Measurements from ENCODE around the gene OXCT1. TPM values are rescaled to one million over a fixed set of nuclear protein-coding genes. Genes with fewer than 3 reads are reported as not detected.

Gene OXCT1
- total RNA-seq, 4 donors from 2014 or later, result 19.5 to 335 (median 25.1) TPM

- DNase-seq, result no peak
- Histone ChIP-seq H3K4me1 (no peaks in the 10 kb centered on the region), H3K36me3 (peaks cover 3 to 4% of the 10 kb centered on the region in 2 donors), H3K9me3 (no peaks in the 10 kb centered on the region), H3K27ac (no peak overlapping the region), H3K27me3 (no peaks in the 10 kb centered on the region), H3K4me3 (replicated peaks in 1 of 3) (no peak overlapping the region)
- TF ChIP-seq, protein P1, sequence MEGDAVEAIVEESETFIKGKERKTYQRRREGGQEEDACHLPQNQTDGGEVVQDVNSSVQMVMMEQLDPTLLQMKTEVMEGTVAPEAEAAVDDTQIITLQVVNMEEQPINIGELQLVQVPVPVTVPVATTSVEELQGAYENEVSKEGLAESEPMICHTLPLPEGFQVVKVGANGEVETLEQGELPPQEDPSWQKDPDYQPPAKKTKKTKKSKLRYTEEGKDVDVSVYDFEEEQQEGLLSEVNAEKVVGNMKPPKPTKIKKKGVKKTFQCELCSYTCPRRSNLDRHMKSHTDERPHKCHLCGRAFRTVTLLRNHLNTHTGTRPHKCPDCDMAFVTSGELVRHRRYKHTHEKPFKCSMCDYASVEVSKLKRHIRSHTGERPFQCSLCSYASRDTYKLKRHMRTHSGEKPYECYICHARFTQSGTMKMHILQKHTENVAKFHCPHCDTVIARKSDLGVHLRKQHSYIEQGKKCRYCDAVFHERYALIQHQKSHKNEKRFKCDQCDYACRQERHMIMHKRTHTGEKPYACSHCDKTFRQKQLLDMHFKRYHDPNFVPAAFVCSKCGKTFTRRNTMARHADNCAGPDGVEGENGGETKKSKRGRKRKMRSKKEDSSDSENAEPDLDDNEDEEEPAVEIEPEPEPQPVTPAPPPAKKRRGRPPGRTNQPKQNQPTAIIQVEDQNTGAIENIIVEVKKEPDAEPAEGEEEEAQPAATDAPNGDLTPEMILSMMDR (IDR thresholded peaks at IDR 0.05), result no peak
- TF ChIP-seq POLR2A (IDR thresholded peaks at IDR 0.05), result no peak
- 78 to 80% methylated on average over 3 of the region's 3 CpGs for WGBS, 2 donors
- intact Hi-C loops (cut with DNase I), result no loop called here
Measured at GRCh38 chr5:41844502-41844901, 25.7 kb downstream of the OXCT1 start.

DNA sequence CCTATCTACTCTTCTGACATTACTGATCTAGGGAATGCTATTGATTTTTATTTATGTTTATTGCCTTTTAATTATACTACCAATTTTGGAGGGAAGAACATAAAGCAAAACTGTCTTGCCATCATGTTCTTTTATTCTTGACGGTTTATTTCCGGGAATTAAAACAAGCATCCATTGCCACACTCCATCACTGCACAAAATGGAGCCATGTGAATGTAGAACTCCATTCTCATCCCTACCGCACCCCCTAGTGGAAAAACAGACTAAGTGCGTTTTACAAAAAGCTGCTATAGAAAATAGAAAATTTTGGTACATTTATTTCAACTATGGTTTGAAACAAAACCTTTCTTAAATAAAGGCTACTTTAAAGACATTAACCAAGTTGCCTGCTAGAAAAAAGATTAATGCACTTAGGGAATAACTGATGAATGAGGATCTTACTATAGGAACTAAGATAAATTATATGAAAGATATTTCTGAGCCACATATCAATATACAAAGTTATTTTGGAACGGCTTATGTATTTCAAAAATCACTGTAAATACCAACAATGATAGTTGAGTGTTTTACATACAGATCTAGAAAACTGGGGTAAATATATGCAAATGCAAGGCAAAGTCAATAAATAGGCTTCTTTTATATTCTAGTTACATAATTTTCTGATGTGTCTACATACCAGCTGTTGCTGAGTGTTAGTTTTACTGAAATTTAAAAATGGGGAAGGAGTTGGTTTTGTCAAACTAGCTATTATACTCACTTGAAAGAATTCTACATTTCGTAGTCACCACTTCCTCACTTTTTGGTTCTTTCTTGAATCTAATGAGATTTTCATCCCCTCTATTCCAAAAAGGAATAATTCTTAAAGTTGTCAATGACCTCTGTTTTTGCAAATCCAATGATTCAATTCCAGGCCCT lies 26.5 kb downstream of the OXCT1 start:
- intact Hi-C loops (cut with DNase I), result no loop called here
- Histone ChIP-seq H3K9me3 (no peaks in the 10 kb centered on the region), H3K27me3 (no peaks in the 10 kb centered on the region), H3K36me3 (no peaks in the 10 kb centered on the region), H3K4me1 (no peaks in the 10 kb centered on the region), H3K27ac (no peak overlapping the region), H3K4me3 (replicated peaks in 1 of 3) (no peak overlapping the region)
- WGBS, 2 donors, result 37 to 39% methylated on average over 6 of the region's 6 CpGs
- DNase-seq, result peak; percentile 5 to 18
- TF ChIP-seq, protein P1 (IDR thresholded peaks at IDR 0.05), result peak; percentile 40 to 81 (median 73)
- no peak for TF ChIP-seq POLR2A (IDR thresholded peaks at IDR 0.05)

- Histone ChIP-seq H3K27ac (no peak overlapping the region), H3K9me3 (no peaks in the 10 kb centered on the region), H3K36me3 (no peaks in the 10 kb centered on the region), H3K4me3 (replicated peaks in 1 of 3) (no peak overlapping the region), H3K4me1 (no peaks in the 10 kb centered on the region), H3K27me3 (no peaks in the 10 kb centered on the region)
- DNase-seq, result no peak
- TF ChIP-seq, protein P1 (IDR thresholded peaks at IDR 0.05), result no peak
- no peak for TF ChIP-seq POLR2A (IDR thresholded peaks at IDR 0.05)
- intact Hi-C loops (cut with DNase I), result no loop called here
Measured at GRCh38 chr5:41842777-41843176, 27.4 kb downstream of the OXCT1 start.

- intact Hi-C loops (cut with DNase I), result no loop called here
- H3K27me3 ChIP-seq, result no peaks in the 10 kb centered on the region
Measured at GRCh38 chr5:41841325-41841724, 28.9 kb downstream of the OXCT1 start.

DNA sequence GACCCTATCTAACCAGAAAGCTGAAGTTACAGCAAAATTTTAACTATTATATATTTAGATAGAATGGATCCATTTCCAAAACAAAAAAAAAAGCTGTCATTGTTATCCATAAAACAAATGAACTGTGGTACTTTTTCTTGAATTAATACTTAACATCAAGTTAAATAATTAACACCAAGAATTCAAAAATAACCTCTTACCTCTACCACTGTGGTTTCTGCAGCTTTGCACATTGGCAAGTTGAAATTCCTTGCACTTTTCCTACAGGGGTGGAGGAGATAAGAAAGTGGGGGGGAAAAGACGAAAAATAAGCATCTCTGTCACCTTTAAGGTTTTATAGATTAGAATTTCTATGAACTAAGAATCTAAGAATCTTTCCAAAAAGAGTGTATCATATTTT lies 30.0 kb downstream of the OXCT1 start:
- DNase-seq, result no peak
- Histone ChIP-seq H3K27me3 (no peaks in the 10 kb centered on the region), H3K36me3 (no peaks in the 10 kb centered on the region), H3K4me1 (peaks cover 0 to 9% of the 10 kb centered on the region in 2 donors), H3K9me3 (no peaks in the 10 kb centered on the region), H3K4me3 (replicated peaks in 1 of 3) (no peak overlapping the region), H3K27ac (no peak overlapping the region)
- no peak for TF ChIP-seq POLR2A (IDR thresholded peaks at IDR 0.05)
- TF ChIP-seq, protein P1 (IDR thresholded peaks at IDR 0.05), result no peak
- intact Hi-C loops (cut with DNase I), result no loop called here
- WGBS, 2 donors, result 87 to 92% methylated on average over 1 of the region's 1 CpG

More at GRCh38 chr5:41841325-41841724, 28.9 kb downstream of the OXCT1 start:
- TF ChIP-seq, protein P1 (IDR thresholded peaks at IDR 0.05), result no peak
- no peak for TF ChIP-seq POLR2A (IDR thresholded peaks at IDR 0.05)
- no peaks in the 10 kb centered on the region for H3K4me1 ChIP-seq
- no peak overlapping the region for H3K27ac ChIP-seq
- WGBS, 2 donors, result 96% methylated on average over 4 of the region's 4 CpGs
- H3K36me3 ChIP-seq, result no peaks in the 10 kb centered on the region
- H3K4me3 ChIP-seq (replicated peaks in 1 of 3), result no peak overlapping the region
- no peaks in the 10 kb centered on the region for H3K9me3 ChIP-seq
- no peak for DNase-seq

All from thyroid gland (tissue), 4 donors.